ENCODE results near the gene GMIP. TPM values are rescaled to one million over a fixed set of nuclear protein-coding genes. Genes with fewer than 3 reads are reported as not detected.

Gene GMIP
- polyA plus RNA-seq, 1 donor = 4.5 TPM

DNA sequence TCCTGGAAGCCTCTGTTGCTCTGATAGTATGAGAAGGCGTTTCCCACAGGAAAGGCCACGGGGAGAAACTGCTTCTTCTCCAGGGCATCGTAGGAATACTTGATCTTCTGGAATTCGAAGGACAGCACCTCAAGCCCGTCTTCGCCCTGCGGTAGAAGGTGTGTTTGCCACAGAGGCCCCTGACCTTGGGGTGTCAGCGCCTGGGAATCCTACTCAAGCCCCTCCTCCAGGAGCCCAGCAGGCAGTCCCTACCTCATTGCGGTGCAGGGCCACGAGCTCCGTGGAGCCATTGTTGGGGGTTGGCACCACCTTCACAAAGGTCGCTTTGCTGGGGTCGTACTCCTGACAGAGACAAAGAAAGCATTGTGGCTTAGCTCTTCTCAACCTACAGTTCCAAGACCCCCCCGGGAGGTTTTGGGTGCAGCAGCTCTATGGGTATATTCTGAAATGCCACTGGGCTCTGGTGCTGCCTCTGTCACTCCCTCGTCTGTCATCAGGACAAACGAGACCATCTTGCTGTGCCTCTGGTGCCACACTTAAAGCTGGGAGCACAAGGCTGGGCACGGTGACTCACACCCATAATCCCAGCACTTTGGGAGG, 16.3 kb upstream of the GMIP start:
- no peak for DNase-seq

DNA sequence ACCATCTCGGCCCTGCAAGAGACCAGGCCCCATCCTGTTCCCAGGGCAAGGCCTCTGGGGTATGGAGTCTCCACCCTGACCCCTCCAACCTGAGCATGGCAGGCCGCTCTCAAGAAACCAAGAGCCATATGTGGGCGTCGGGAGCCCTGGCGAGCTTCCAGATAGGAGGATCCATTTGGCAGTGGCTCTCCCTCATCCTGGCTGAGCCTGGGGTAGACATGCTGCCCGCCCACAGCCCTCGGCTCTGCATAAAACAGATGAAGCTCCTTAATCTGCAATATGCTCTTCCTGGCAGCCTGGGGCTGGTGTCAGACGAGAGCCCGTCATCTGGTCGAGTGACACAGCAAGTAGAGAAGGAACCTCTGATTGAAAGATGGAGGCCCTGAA, 13.9 kb upstream of the GMIP start:
- DNase-seq = no peak

DNA sequence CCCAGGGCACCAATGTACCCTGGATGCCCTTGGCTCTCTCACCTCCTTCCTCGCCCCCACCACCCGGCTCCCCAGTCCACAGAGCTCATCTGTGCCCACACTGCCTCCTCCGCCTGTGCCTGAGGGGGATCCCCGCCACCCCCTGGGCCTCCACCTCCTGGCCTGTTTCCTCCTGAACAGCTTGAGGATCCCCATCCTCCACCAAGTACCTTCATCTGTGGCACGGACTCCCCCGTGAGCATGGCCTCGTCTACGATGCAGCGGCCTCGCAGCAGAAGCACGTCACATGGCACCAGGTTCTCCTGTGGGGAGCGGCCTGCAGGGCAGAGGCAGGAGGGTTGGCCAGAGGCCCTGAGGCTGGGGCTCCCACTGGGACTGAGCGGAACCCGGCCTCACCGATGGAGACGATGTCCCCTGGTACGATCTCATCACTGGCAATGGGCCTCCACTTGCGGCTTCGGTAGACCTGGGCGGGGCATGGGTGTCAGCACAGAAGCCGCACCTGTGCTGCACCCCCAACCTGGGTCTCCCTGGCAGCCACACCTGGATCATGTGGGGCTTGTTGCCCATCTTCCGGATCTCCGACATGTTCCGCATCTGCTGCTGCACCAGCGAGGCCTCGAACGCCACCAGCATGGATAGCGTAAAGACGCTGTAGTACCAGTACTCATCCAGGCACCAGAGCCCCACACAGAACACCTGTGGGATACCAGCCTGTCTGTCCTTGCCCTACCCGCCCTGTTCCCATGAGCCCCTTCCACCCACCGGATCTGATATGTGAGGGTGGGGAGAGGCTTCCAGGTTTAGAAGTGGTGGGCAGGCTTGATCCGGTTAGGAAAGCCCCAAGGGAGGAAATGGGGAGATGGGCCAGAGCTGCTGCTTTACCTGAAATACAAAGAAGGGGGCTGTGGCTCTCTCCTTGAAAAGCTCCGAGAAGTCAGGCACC, 13.3 kb upstream of the GMIP start:
- DNase-seq = no peak

DNA sequence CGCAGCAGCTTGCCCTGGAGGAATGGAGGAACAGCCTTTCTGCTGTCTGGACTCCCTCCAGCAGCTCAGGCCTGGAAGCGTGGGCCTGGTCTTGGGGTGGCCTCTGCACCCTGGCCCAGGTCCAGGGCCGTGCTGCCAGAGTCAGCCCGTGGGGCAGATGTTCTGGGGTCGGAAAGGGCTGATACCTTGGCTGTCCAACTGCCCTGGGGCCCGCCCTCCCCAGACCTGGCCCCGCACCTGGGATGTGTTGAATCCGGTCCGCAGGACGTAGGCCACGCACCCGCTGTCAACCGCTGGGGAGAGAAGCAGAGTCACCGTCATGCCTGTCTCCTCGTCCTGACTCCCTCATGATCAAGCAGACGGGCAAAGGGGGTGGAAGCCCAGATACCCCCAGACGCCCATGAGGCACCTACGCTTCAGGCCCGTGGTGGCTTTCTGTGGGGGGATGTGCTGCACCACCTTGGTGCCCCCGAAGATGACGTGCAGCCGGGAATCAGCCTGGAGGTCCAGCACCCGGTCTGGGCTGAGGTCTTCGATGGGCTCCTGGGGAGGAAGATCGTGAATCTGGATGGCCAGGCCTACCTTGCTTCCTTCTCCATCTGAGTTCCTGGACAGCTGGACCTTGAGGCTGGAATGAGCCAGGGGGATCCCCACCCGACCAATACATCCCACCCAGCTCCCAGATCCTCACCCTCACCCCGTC, 12.3 kb upstream of the GMIP start:
- DNase-seq = no peak

DNA sequence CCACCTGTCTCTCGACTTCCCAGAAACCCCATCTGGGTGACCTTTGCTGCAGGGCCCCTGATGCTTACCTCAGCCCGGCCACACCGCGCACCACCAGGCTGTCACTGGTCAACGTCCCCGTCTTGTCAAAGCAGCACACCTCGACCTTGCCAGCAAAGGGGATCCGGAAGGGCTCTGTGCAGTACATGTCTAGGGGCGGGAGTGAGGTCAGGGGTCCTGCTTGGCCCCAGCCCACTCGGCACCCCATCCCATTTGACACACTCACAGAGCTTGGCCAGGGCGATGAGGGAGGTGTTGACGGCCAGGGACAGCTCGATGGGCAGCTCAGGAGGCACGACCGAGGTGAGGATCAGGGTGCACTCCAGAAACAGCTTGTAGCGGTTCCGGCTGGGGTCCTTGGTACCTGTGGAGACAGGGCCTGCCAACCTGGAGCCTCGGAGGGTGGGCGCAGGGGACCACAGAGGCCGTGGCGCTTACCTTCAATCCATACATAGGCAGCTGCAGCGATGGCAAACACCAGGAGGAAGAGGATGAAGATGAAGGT, 11.7 kb upstream of the GMIP start:
- DNase-seq = no peak

DNA sequence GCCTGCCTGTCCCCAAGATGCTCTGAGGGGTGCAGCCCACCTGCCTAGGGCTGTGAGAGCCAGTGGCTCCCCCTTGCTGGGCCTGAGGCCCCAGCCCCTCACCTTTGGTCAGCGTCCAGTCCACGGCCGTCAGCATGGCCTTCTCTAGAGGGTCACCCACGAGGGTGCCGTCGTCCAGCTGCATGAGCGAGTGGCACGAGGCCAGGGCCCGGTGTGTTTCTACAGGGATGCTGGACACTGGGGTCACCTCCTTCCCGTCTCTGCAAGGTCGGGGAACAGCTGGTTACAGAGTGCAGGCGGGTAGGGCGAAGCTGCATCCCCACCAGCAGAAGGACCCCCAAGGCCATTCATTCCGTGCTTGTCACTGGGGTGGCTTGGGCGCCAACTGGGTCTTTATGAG, 11.0 kb upstream of the GMIP start:
- no peak for DNase-seq

DNA sequence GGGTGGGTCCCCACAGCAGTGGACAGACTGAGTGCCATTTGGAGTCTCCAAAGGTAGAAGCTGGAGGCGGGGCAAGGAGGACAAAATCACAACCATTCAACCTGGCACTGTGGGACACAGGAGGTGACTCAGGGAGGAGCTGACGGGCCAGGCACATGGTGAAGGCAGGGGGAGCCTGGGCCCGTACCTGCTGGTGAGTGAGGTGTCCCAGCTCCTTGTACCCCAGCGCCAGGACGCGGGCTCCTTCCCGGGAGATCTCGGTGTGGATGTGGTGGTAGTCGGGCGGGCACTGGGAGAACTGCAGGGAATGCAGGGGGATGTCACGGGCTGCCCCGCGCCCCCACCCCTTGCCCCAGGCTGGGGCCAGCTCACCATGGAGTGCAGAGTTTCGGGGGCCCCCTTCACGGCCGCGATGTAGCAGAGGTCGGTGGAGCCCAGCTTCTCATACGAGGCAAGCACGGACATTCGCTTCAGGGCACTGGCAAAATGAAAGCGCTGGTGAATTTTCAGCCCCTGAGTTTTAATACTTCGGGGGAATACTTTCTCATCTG, 10.2 kb upstream of the GMIP start:
- no peak for DNase-seq

DNA sequence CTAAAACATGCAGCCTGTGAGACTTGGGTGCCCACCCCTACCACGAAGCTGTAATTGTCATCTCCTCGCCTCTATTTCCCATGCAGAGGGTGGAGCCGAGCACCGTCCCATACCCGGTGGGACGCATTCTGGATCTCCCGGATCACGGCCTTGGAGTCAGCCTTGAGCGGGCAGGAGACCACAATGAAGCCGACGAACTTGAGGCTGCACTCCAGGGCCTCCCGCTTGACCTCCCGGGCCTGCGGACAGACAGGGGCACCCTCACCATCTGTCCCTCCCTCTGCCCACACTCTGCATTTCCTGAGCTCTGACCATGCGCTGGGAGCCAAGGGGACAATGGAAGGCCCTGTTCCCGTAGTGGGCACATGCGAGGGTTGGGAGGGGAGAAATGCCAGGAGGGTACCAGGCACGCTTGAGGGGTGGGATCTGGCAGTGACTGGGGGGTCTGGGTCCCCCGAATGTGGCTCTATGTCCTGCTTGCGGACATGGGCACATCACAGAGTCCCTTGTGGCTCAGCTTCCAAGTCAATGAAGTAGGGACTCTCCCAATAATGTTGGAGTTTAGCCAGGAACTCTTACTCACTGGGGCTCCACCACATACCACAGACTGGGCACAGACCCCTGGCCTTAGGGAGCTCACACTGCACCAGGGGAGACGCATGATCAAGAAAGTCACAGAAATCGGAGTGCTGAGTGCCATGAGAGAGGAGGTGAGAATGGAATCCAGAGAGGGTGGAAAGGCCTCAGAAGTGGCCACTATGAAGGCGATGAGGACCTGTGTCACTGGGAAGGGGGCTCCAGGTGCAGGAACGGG, 9.2 kb upstream of the GMIP start:
- no peak for DNase-seq

DNA sequence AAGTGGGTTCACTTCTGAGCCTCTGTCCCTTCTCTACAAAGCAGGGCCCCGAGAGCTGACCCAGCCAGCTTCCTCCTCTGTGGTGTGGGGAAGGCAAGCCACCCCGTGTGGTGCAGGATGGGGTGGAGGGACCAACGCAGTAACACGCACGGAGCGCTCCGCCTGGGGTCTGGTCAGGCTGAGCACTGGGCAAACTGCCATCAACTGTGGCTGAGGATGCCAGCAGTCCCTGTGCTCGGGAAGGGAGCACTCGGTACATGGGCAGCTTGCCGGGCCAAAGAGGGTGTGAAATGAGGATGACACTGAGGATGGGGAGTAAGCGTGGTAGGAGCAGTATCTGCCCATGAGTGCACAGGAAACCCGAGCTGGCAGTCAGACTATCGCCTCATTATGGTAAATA, 7.6 kb upstream of the GMIP start:
- no peak for DNase-seq

DNA sequence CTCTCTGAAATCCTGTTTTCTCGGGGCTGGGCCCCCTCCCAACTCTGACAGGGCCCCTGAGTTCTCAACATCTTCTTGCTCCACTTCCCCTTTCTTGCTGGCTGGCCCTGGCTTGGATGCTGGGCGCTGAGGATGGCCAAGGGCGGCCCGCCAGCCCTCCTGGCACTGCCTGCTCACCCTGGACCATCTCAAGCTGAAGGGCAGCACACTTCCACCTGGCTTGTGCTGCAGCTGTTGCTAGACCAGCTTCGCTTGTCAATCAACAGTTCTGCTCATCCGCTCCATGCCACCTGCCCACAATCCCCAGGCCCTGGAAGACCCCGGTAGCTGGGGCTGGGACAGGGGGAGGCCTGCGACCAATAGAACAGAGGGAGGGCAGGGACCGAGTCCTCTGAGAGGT, 6.9 kb upstream of the GMIP start:
- DNase-seq = no peak

DNA sequence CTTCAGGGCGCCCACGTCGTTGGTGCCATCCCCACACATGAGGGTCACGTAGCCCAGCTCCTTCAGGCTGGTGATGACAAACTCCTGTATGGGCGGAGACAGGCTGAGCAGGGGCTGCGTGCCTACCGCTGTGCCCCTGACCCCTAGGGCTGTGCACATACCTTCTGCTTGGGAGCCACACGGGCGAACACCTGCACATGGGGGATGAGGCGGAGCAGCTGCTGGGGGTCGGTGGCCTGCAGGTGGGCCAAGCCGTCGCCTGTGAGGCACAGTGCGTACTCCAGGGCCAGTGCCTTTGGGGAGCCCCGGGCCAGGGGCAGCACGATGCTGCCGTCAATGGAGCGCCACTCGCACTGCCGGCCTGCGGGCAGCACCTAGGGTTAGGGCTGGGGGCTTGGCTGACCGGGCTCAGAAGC, 6.1 kb upstream of the GMIP start:
- DNase-seq = no peak

DNA sequence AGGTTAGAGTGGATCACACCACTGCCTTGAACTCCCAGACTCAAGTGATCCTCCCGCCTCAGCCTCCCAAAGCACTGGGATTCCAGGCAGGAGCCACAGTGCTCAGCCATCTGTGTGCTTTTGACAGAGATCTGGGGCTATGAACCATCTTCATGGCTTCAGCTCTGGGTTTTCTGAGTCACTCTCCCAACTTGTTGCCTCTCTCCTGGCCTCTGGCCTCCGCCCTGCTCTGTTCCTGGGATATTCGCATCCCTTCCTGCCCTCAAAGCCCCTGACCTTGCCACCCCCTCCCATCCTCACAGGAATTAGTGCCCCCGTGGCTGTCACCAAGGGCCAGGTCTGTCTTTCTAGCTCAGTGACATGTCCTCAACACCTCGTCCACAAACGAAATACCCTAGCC, 5.7 kb upstream of the GMIP start:
- DNase-seq = no peak

DNA sequence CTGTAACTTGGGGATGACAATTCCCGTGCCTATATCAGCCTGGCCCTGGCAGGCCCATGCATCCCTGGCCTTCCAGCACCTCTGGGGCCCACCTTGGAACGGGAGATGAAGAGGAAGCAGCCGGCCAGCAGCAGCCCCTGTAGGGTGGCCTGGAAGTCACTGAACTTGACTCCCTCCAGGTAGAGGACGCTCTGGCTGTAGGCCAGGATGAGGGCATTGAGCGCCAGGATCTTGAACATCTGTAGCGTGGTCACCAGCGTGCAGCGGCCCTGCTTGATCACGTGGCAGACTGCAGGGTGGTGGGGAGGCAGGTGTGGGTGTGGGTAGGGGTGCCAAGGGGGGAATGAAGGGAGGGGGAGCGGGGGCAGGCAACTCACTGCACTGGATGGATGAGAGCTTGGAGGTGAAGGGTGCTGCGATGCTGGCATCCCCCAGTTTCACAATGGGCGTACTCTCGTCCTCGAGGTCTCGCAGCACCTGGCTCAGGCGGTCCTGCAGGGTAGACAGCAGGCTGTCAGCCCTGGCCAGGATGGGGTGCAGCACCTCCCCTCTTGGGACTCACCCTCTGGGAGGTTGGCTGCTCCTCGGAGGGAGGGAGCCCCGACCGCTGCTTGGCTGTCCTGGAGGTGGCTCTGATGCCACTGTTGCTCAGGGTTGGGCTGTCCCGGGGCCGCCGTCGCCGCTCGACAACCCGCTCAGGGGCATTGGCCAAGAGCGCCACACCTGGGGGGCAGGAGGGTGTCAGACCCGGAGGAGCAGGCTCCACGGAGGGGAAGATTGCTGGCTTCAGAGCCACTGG, 3.8 kb upstream of the GMIP start:
- DNase-seq = no peak

DNA sequence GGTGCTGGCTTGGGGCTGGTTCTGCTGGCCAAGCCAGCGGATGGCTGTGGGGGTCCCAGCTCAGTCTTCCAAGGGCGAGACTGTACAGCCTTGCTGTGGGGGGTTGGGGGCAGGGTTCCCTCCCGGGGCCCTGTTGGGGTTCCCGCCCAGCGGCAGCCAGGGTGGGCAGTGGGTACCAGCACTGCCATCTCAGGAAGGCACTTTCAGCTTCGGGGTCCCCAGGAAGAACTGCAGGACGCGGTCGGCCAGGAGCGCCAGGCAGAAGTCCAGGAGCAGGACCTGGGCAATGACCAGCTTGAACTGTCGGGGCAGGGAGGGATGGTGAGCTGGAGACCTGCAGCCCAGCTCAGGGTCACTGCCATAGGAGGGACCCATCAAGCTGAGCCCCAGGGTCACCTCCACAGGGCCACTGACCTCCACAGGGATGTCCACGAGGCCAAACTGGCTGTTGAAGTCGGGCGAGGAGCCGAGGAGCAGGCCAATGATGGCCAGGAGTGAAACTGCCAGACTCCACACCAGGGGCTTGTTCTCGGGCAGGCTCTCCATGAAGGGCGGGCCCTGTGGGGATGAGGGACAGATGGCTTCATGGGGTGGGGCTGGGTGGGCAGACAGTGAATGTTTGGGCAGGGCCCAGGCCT, 1.9 kb upstream of the GMIP start:
- no peak for DNase-seq

DNA sequence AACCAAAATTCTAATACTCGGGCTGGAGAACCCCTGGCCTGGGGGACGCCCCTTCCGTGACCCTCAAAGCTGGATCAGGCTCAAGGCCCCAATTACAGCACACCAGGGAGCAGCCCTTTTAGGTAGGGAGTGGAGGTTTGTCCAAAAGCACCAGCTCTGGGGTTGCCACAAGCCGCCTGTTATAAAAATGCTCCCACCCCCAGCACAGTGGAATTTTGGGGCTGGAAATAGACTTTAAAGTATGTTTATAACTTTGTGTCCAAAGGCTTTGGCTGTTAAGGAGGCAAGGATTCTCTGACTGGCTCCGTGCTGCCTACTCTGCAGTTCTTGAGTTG, 564 bp upstream of the GMIP start:
- no peak for DNase-seq

DNA sequence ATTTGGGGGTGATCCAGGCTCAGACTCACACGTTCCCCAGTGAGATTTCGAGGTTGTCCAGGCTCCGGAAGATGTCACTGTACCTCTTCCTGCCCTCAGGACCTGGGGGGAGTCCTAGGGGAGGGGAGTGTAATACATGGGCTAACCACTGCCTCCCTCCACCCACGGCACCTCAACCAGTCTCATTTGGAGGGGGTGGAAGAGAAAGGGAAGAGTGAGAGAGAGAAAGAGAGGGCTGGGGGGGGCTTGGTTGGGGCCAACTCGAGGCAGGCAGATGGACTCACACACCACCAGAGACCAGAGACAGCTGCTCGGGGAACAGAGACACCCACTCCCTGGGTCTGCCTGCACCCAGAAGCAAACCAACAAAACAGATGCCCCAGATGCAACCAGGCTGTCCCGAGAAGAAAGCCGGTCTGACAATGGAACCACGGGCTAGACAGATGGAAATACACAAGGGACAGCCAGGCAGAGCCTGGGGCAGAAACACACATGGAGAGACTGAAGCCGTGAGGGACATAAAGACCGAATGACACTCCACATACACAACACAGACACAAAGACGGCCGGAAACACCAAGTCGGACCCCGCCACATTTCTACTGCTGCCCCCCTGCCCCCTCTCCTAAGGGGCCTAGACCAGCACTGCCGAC, 825 bp downstream of the GMIP start:
- DNase-seq = no peak

DNA sequence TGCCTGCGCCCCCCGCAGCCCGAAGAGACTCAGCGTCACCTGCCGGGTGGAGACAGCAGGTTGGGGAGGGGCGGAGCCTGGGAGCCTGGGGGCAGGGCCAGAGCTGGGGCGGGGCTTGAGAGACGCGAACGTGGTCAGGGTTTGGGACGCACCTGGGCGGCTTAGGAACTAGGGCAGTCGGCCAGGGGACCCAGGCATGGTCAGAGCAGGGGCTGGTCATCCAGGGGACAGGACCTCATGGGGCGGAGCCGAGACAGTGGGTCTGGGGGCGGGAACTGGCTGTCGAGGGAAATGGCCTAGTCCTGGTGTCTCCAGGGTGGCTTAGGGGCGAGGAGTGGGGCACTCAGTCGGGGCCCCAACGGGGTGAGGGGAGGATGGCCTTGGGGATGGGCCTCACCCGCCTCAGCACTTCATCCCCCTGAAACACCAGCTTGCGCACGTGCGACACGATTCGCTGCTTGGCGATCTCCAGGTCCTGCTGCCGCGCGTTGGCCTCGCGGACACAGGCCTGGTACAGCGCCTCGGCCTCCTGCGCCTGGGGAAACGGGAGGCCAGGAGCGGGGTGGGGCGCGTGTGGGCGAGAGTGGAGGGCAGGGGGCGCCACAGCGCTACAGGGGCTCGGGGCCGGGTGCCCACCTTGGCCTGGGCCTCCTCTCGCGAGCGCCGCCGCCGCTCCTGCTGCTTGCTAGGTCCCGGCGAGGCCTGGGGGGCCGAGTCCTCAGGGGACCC, 5.8 kb downstream of the GMIP start:
- no peak for DNase-seq

DNA sequence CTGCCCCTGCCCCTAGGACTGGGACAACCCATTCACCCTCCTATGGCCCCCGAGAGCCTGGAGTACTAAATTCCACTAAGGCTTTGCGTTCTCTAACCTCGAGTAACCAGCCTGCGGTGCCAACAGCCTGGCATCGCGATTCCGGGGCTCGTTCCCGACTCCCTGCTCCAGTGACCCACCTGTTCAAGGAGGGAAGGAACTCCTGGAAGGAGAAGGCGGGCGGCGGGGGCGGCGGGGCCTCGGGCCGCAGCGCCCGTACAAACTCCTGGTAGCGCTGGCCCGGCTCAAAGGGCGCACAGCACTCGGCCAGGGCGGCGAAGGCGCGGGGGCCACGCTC, 6.3 kb downstream of the GMIP start:
- no peak for DNase-seq

DNA sequence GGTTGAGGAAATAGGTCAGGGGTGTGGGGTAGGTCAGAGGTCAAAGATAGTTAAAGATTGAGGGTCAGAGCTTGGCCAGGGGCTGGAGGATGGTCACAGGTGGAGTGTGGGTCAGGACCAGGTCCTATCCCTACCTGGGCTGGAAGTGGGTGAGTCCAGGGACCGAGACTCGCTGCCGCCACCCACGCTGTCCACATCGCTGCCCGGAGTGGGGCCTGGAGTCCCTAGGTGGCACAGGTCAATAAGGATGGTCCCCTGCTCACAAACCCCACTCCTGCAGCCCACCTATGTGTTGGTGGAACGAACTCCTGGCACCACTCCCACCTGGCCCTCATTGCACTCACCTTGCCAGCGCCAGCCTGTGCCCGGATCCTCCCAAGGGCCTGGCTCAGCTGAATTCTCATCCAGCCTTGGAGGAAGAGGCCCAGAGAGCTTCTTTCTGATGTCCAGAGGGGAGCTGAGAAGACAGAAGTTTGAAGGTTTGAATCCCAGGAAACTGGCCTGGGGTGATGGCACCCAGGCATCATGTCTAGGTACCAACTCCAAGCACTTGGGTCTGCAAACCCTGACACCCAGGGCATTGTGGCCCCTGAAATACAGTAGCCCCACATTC, 6.8 kb downstream of the GMIP start:
- no peak for DNase-seq
